Measurements from ENCODE around the gene IFIT3.

- no peak for TF ChIP-seq CTCF (IDR thresholded peaks at IDR 0.05)
- no peak for TF ChIP-seq POLR2A (IDR thresholded peaks at IDR 0.05)
Measured at GRCh38 chr10:89384474-89385340, 56.9 kb downstream of the IFIT3 start.
